K562 (cell line): ENCODE results near the gene CBL. TPM values are rescaled to one million over a fixed set of nuclear protein-coding genes. Genes with fewer than 3 reads are reported as not detected.

ENCODE experiments used
- ATF1 ChIP-seq, 2 experiments: fragments of 450-650 bp in 1 of 2; IDR thresholded peaks; 2 replicates each; pipeline ENCODE4 v1.6.1; 2016; ENCODE audit warnings: missing compliant biosample characterization in 1 of 2, missing genetic modification characterization in 1 of 2
- BHLHE40 ChIP-seq: IDR thresholded peaks from 2 replicates; pipeline ENCODE4 v1.6.1; 2011; ENCODE audit warnings: low read length, improper control_type of control experiment
- CTBP1 ChIP-seq: fragments of 450-650 bp; IDR thresholded peaks from 2 replicates; pipeline ENCODE4 v1.6.1; 2016; ENCODE audit warnings: borderline replicate concordance
- DIDO1 ChIP-seq: fragments of 450-650 bp; IDR thresholded peaks from 2 replicates; pipeline ENCODE4 v1.6.1; 2016; ENCODE audit warnings: low read depth, missing biosample characterization, missing genetic modification characterization
- HNRNPL ChIP-seq: fragments of 200-400 bp; formaldehyde crosslinking; IDR thresholded peaks from 2 replicates; pipeline ENCODE4 v1.6.1; 2017; ENCODE audit warnings: low read depth, mild to moderate bottlenecking, low read length
- IRF2 ChIP-seq: sonication (generic); formaldehyde crosslinking; IDR thresholded peaks from 2 replicates; pipeline ENCODE4 v1.8.1; 2022; ENCODE audit warnings: mild to moderate bottlenecking, missing genetic modification reagents
- MED1 ChIP-seq: sonication (generic); formaldehyde crosslinking; IDR thresholded peaks from 2 replicates; pipeline ENCODE4 v1.8.1; 2023; ENCODE audit warnings: missing genetic modification reagents, borderline replicate concordance
- SAFB ChIP-seq: fragments of 200-400 bp; formaldehyde crosslinking; IDR thresholded peaks from 2 replicates; pipeline ENCODE4 v1.6.1; 2017; ENCODE audit warnings: low read depth, low read length, borderline replicate concordance
- SMC3 ChIP-seq: conservative IDR thresholded peaks from 2 replicates; pipeline ENCODE4 v1.6.1; 2011; ENCODE audit warnings: low read depth, low read length, improper control_type of control experiment; ENCODE audit not compliant: insufficient read depth
- TSC22D4 ChIP-seq: fragments of 450-650 bp; IDR thresholded peaks from 2 replicates; pipeline ENCODE4 v1.6.1; 2016; ENCODE audit warnings: missing genetic modification characterization, missing biosample characterization, control low read depth
- ZFP30 ChIP-seq: fragments of 250-450 bp; sonication (Bioruptor Pico); IDR thresholded peaks from 2 replicates; pipeline ENCODE4 v1.8.0; 2022; ENCODE audit warnings: moderate library complexity, mild to moderate bottlenecking, inconsistent platforms, borderline replicate concordance
- ZNF217 ChIP-seq: sonication (generic); formaldehyde crosslinking; IDR thresholded peaks from 2 replicates; pipeline ENCODE4 v1.8.0; 2022; ENCODE audit warnings: mild to moderate bottlenecking, missing genetic modification reagents
- ZNF318 ChIP-seq, 2 experiments: fragments of 450-650 bp; IDR thresholded peaks; 2 replicates each; pipeline ENCODE4 v1.6.1; 2016; ENCODE audit warnings: mild to moderate bottlenecking in 2 of 2, borderline replicate concordance in 1 of 2, low read depth in 1 of 2, moderate library complexity in 1 of 2
- ZNF584 ChIP-seq: fragments of 200-800 bp; sonication (Bioruptor generic); IDR thresholded peaks from 2 replicates; pipeline ENCODE4 v1.6.1; 2016; ENCODE audit warnings: low read depth, mild to moderate bottlenecking, missing genetic modification characterization, missing compliant biosample characterization
- ZNF740 ChIP-seq, 3 experiments: fragments of 200-800 bp in 1 of 3; sonication (Bioruptor generic) in 1 of 3; sonication (generic) in 1 of 3; formaldehyde crosslinking in 1 of 3; IDR thresholded peaks; 2 replicates each; pipeline versions ENCODE4 v1.6.1 to v1.8.0; 2016 to 2022; ENCODE audit warnings: mild to moderate bottlenecking in 2 of 3, missing compliant biosample characterization in 2 of 3, missing genetic modification characterization in 2 of 3, missing genetic modification reagents in 1 of 3
- ZSCAN29 ChIP-seq: fragments of 450-650 bp; IDR thresholded peaks from 2 replicates; pipeline ENCODE4 v1.6.1; 2017
- polyA plus RNA-seq, 8 experiments: library from polyadenylated mRNA; depleted of rRNA in 4 of 8; stranded (reverse) in 5 of 8; unstranded in 3 of 8; fragments of >200 nt; fragmentation: Nextera tagmentation in 2 of 8; fragmentation: Illumina TruSeq in 1 of 8; extraction: Ambion mirVana in 2 of 8; extraction: Trizol in 1 of 8; gene quantifications; 2 replicates each; pipeline versions ENCODE4 v1.2.1 to v1.2.3, GENCODE V29; 2011 to 2014; ENCODE audit warnings: inconsistent platforms in 1 of 8, missing spikeins in 1 of 8
- total RNA-seq, 7 experiments: library from RNA; depleted of rRNA in 6 of 7; stranded (reverse); fragments of >200 nt in 6 of 7; fragmentation: Illumina TruSeq in 2 of 7; extraction: Trizol in 2 of 7; gene quantifications; 2 replicates each; pipeline versions ENCODE4 v1.2.1 to v1.2.3, GENCODE V29; 2011 to 2021; ENCODE audit warnings: low replicate concordance in 1 of 7

The CBL gene
- total and polyA plus RNA-seq, 9 of the 15 experiments (the other 6 are each of a cell fraction or from before 2014, with no cell fraction given): 3.2 to 24.9 (median 9.9) TPM

- TF ChIP-seq ZNF318 (IDR thresholded peaks at IDR 0.05; ENCODE audit: borderline replicate concordance in 1 of 2, low read depth in 1 of 2) (no peak), CTBP1 (peak; percentile 46; the same call in 1 of the 2 replicates), MED1 (no peak), HNRNPL (no peak), BHLHE40 (0 out of 2 replicates have a peak, but pooled peaks have one; percentile 12), ZNF217 (CRISPR knock-in tag) (no peak), ATF1 (CRISPR knock-in tag; IDR thresholded peaks at IDR 0.05) (no peak), ATF1 (tag; IDR thresholded peaks at IDR 0.05) (peak; percentile 30; the same call in 1 of the 2 replicates), IRF2 (CRISPR knock-in tag) (no peak), ZNF740 (CRISPR knock-in tag; IDR thresholded peaks at IDR 0.05) (no peak), ZNF740 (tag; IDR thresholded peaks at IDR 0.05) (peak in 1 of 2 experiments; percentile 87; a peak in 2 of 4 replicates), ZSCAN29 (no peak), SMC3 (peak; percentile 78), ZFP30 (no peak), DIDO1 (no peak), TSC22D4 (no peak), ZNF584 (CRISPR knock-in tag) (no peak), SAFB (no peak)
Observed at GRCh38 chr11:119338318-119338890, 132.3 kb downstream of the CBL start (continued).
